K562 (cell line): Measurements from ENCODE around the gene TFDP3. TPM values are rescaled to one million over a fixed set of nuclear protein-coding genes. Genes with fewer than 3 reads are reported as not detected.

Source experiments
- DNMT1 ChIP-seq: fragments of 450-650 bp; IDR thresholded peaks from 2 replicates; pipeline ENCODE4 v1.6.1; 2016; ENCODE audit warnings: antibody characterized with exemption, mild to moderate bottlenecking
- HNRNPUL1 ChIP-seq: fragments of 200-400 bp; formaldehyde crosslinking; IDR thresholded peaks from 2 replicates; pipeline ENCODE4 v1.6.1; 2017; ENCODE audit warnings: low read length
- LCOR ChIP-seq: sonication (generic); formaldehyde crosslinking; IDR thresholded peaks from 2 replicates; pipeline ENCODE4 v1.8.0; 2022; ENCODE audit warnings: mild to moderate bottlenecking, missing genetic modification reagents
- MCM5 ChIP-seq: fragments of 450-650 bp; IDR thresholded peaks from 2 replicates; pipeline ENCODE4 v1.6.1; 2016; ENCODE audit warnings: low read depth
- NCOA4 ChIP-seq: fragments of 450-650 bp; IDR thresholded peaks from 2 replicates; pipeline ENCODE4 v1.6.1; 2018; ENCODE audit warnings: mild to moderate bottlenecking; ENCODE audit not compliant: partially characterized antibody
- RBM39 ChIP-seq: fragments of 200-400 bp; formaldehyde crosslinking; optimal IDR thresholded peaks from 2 replicates; pipeline ENCODE3; 2018; ENCODE audit warnings: low read depth, low read length
- RFX7 ChIP-seq: fragments of 250-450 bp; sonication (Bioruptor Pico); IDR thresholded peaks from 2 replicates; pipeline ENCODE4 v1.5.1; 2021; ENCODE audit warnings: mild to moderate bottlenecking
- SRSF9 ChIP-seq: fragments of 200-400 bp; formaldehyde crosslinking; IDR thresholded peaks from 2 replicates; pipeline ENCODE4 v1.6.1; 2017; ENCODE audit warnings: low read depth, low read length, borderline replicate concordance
- ZFP30 ChIP-seq: fragments of 250-450 bp; sonication (Bioruptor Pico); IDR thresholded peaks from 2 replicates; pipeline ENCODE4 v1.8.0; 2022; ENCODE audit warnings: moderate library complexity, mild to moderate bottlenecking, inconsistent platforms, borderline replicate concordance
- ZNF23 ChIP-seq: fragments of 250-450 bp; sonication (Bioruptor Pico); IDR thresholded peaks from 2 replicates; pipeline ENCODE4 v1.4.0; 2020; ENCODE audit warnings: mild to moderate bottlenecking
- ZNF740 ChIP-seq, 3 experiments: fragments of 200-800 bp in 1 of 3; sonication (Bioruptor generic) in 1 of 3; sonication (generic) in 1 of 3; formaldehyde crosslinking in 1 of 3; IDR thresholded peaks; 2 replicates each; pipeline versions ENCODE4 v1.6.1 to v1.8.0; 2016 to 2022; ENCODE audit warnings: mild to moderate bottlenecking in 2 of 3, missing compliant biosample characterization in 2 of 3, missing genetic modification characterization in 2 of 3, missing genetic modification reagents in 1 of 3
- polyA plus RNA-seq, 8 experiments: library from polyadenylated mRNA; depleted of rRNA in 4 of 8; stranded (reverse) in 5 of 8; unstranded in 3 of 8; fragments of >200 nt; fragmentation: Nextera tagmentation in 2 of 8; fragmentation: Illumina TruSeq in 1 of 8; extraction: Ambion mirVana in 2 of 8; extraction: Trizol in 1 of 8; gene quantifications; 2 replicates each; pipeline versions ENCODE4 v1.2.1 to v1.2.3, GENCODE V29; 2011 to 2014; ENCODE audit warnings: inconsistent platforms in 1 of 8, missing spikeins in 1 of 8
- total RNA-seq, 7 experiments: library from RNA; depleted of rRNA in 6 of 7; stranded (reverse); fragments of >200 nt in 6 of 7; fragmentation: Illumina TruSeq in 2 of 7; extraction: Trizol in 2 of 7; gene quantifications; 2 replicates each; pipeline versions ENCODE4 v1.2.1 to v1.2.3, GENCODE V29; 2011 to 2021; ENCODE audit warnings: low replicate concordance in 1 of 7
- TF ChIP-seq, protein P1 (sequence below): fragments of 250-450 bp; sonication (Bioruptor Pico); IDR thresholded peaks from 2 replicates; pipeline ENCODE4 v1.5.0; 2021; ENCODE audit warnings: mild to moderate bottlenecking, borderline replicate concordance

TFDP3 gene
- total and polyA plus RNA-seq, 9 of the 15 experiments (the other 6 are each of a cell fraction or from before 2014, with no cell fraction given), result 0.09 to 0.25 (median 0.12) TPM; not detected in 5

GRCh38 chrX:133183806-133184205, 34.3 kb downstream of the TFDP3 start (continued):
- TF ChIP-seq, protein P1, sequence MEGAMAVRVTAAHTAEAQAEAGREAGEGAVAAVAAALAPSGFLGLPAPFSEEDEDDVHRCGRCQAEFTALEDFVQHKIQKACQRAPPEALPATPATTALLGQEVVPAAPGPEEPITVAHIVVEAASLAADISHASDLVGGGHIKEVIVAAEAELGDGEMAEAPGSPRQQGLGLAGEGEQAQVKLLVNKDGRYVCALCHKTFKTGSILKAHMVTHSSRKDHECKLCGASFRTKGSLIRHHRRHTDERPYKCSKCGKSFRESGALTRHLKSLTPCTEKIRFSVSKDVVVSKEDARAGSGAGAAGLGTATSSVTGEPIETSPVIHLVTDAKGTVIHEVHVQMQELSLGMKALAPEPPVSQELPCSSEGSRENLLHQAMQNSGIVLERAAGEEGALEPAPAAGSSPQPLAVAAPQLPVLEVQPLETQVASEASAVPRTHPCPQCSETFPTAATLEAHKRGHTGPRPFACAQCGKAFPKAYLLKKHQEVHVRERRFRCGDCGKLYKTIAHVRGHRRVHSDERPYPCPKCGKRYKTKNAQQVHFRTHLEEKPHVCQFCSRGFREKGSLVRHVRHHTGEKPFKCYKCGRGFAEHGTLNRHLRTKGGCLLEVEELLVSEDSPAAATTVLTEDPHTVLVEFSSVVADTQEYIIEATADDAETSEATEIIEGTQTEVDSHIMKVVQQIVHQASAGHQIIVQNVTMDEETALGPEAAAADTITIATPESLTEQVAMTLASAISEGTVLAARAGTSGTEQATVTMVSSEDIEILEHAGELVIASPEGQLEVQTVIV (CRISPR knock-in tag), result no peak
- no peak for TF ChIP-seq SRSF9
- TF ChIP-seq ZNF23 (CRISPR knock-in tag), result no peak
- TF ChIP-seq NCOA4, result no peak
- TF ChIP-seq ZNF740 (CRISPR knock-in tag; IDR thresholded peaks at IDR 0.05), result no peak
- TF ChIP-seq ZNF740 (tag; IDR thresholded peaks at IDR 0.05), result no peak
- TF ChIP-seq MCM5, result no peak
- TF ChIP-seq LCOR (CRISPR knock-in tag), result no peak
- TF ChIP-seq DNMT1, result no peak
- TF ChIP-seq HNRNPUL1, result no peak
- no peak for TF ChIP-seq RFX7 (CRISPR knock-in tag)
- no peak for TF ChIP-seq ZFP30 (CRISPR knock-in tag)
- no peak for TF ChIP-seq RBM39
